Trophoblast cell (in vitro differentiated cells and primary cell): ENCODE data around the gene PAQR6.

Experiments used
- DNase-seq, 2 donors: peaks; one replicate each; pipeline ENCODE4 v3.0.0-alpha.2; 2016
- H2AFZ ChIP-seq: 2 replicates; pipeline ENCODE4 v1.6.1; 2013; ENCODE audit warnings: low read length, moderate library complexity, mild to moderate bottlenecking; ENCODE audit not compliant: insufficient read depth, poor library complexity
- H2AK5ac ChIP-seq: 2 replicates; pipeline ENCODE4 v1.6.1; 2013; ENCODE audit warnings: mild to moderate bottlenecking, low read length
- H2BK120ac ChIP-seq: 2 replicates; pipeline ENCODE4 v1.6.1; 2013; ENCODE audit warnings: low read length, mild to moderate bottlenecking, moderate library complexity; ENCODE audit not compliant: insufficient read depth, poor library complexity
- H2BK12ac ChIP-seq: 2 replicates; pipeline ENCODE4 v1.6.1; 2013; ENCODE audit warnings: mild to moderate bottlenecking, low read length, moderate library complexity
- H2BK5ac ChIP-seq: 2 replicates; pipeline ENCODE4 v1.6.1; 2013; ENCODE audit warnings: low read length, low read depth, moderate library complexity, mild to moderate bottlenecking; ENCODE audit not compliant: poor library complexity
- H3K14ac ChIP-seq: 2 replicates; pipeline ENCODE4 v1.6.1; 2013; ENCODE audit warnings: mild to moderate bottlenecking, low read length
- H3K18ac ChIP-seq: 2 replicates; pipeline ENCODE4 v1.6.1; 2013; ENCODE audit warnings: mild to moderate bottlenecking, low read length
- H3K23ac ChIP-seq: 2 replicates; pipeline ENCODE4 v1.6.1; 2013; ENCODE audit warnings: low read length
- H3K27ac ChIP-seq: 2 replicates; pipeline ENCODE4 v1.5.1; 2013; ENCODE audit warnings: low read depth, mild to moderate bottlenecking, inconsistent platforms, low read length, moderate library complexity
- H3K27me3 ChIP-seq: 2 replicates; pipeline ENCODE4 v1.6.1; 2013; ENCODE audit warnings: inconsistent platforms, mild to moderate bottlenecking, low read length, moderate library complexity; ENCODE audit not compliant: insufficient read depth
- H3K36me3 ChIP-seq, 2 experiments: 1 replicate in 1 of 2; 2 replicates in 1 of 2; pipeline ENCODE4 v1.6.1; 2013; ENCODE audit warnings: low read length in 2 of 2, mild to moderate bottlenecking in 2 of 2, moderate library complexity in 1 of 2; ENCODE audit not compliant: insufficient read depth in 2 of 2, control insufficient read depth in 1 of 2
- H3K4ac ChIP-seq: 2 replicates; pipeline ENCODE4 v1.6.1; 2013; ENCODE audit warnings: low read depth, mild to moderate bottlenecking, low read length, moderate library complexity
- H3K4me1 ChIP-seq, 2 experiments: 1 replicate in 1 of 2; 2 replicates in 1 of 2; pipeline ENCODE4 v1.6.1; 2013; ENCODE audit warnings: low read length in 2 of 2, mild to moderate bottlenecking in 2 of 2, moderate library complexity in 1 of 2; ENCODE audit not compliant: insufficient read depth in 2 of 2, control insufficient read depth in 1 of 2
- H3K4me2 ChIP-seq: 2 replicates; pipeline ENCODE4 v1.6.1; 2013; ENCODE audit warnings: inconsistent platforms, mild to moderate bottlenecking, low read length, moderate library complexity
- H3K4me3 ChIP-seq: 2 replicates; pipeline ENCODE4 v1.5.1; 2013; ENCODE audit warnings: mild to moderate bottlenecking, low read depth, low read length, inconsistent platforms
- H3K79me1 ChIP-seq: one replicate; pipeline ENCODE4 v1.6.1; 2013; ENCODE audit warnings: low read length
- H3K79me2 ChIP-seq: 2 replicates; pipeline ENCODE4 v1.6.1; 2013; ENCODE audit warnings: low read length, mild to moderate bottlenecking; ENCODE audit not compliant: control insufficient read depth, insufficient read depth, poor library complexity
- H3K9ac ChIP-seq: 2 replicates; pipeline ENCODE4 v1.6.1; 2013; ENCODE audit warnings: mild to moderate bottlenecking, low read length
- H3K9me3 ChIP-seq: 2 replicates; pipeline ENCODE4 v1.6.1; 2013; ENCODE audit warnings: low read depth, mild to moderate bottlenecking, control low read depth, inconsistent platforms, low read length; ENCODE audit not compliant: insufficient read depth
- H4K12ac ChIP-seq: 2 replicates; pipeline ENCODE4 v1.6.1; 2013; ENCODE audit warnings: low read depth, mild to moderate bottlenecking, low read length, moderate library complexity
- H4K8ac ChIP-seq: 2 replicates; pipeline ENCODE4 v1.6.1; 2013; ENCODE audit warnings: low read depth, mild to moderate bottlenecking, low read length, moderate library complexity
- H4K91ac ChIP-seq: one replicate; pipeline ENCODE4 v1.6.1; 2013; ENCODE audit warnings: low read depth, mild to moderate bottlenecking, low read length, moderate library complexity
- WGBS: extraction: QIAGEN DNeasy Blood & Tissue Kit; methylation state at CpG from one replicate; pipeline ENCODE4 v1.1.7; 2013; ENCODE audit warnings: missing lambda C conversion rate; ENCODE audit not compliant: insufficient read length, insufficient coverage; ENCODE audit errors: extremely low coverage; 5-methylcytosine and 5-hydroxymethylcytosine counted together

The PAQR6 gene

GRCh38 chr1:156245451-156246232, 2.2 kb downstream of the PAQR6 start:
- Histone ChIP-seq H4K91ac (no peak overlapping the region), H3K14ac (no peak overlapping the region), H3K4ac (no peak overlapping the region), H3K18ac (no peak overlapping the region), H3K36me3 (peaks cover 21 to 28% of the 10 kb centered on the region in 2 experiments), H2BK12ac (no peak overlapping the region), H3K9ac (no peak overlapping the region), H4K12ac (no peak overlapping the region), H3K79me1 (no peaks in the 10 kb centered on the region), H3K27me3 (no peaks in the 10 kb centered on the region), H3K4me1 (peaks cover 5% of the 10 kb centered on the region in 2 experiments), H3K23ac (no peak overlapping the region), H2AK5ac (no peak overlapping the region), H3K79me2 (no peaks in the 10 kb centered on the region), H3K9me3 (peaks cover 2% of the 10 kb centered on the region), H3K4me3 (no peak overlapping the region), H3K27ac (no peak overlapping the region), H2BK5ac (no peak overlapping the region), H2AFZ (peak overlapping the region; percentile 12), H2BK120ac (no peak overlapping the region), H3K4me2 (no peak overlapping the region), H4K8ac (no peak overlapping the region)
- no CpG with 5 or more reads among the region's 69 CpGs for WGBS
- peak; percentile 49 to 70 for DNase-seq

GRCh38 chr1:156244712-156245111, 3.1 kb downstream of the PAQR6 start:
- H2AFZ ChIP-seq, result no peak overlapping the region
- H3K4me1 ChIP-seq, result peaks cover 1 to 2% of the 10 kb centered on the region in 2 experiments
- no peak overlapping the region for H3K4me3 ChIP-seq
- no peak overlapping the region for H2BK12ac ChIP-seq
- no peak overlapping the region for H4K91ac ChIP-seq
- H3K9ac ChIP-seq, result no peak overlapping the region
- no peaks in the 10 kb centered on the region for H3K79me1 ChIP-seq
- WGBS, result no CpG with 5 or more reads among the region's 17 CpGs
- no peak overlapping the region for H2AK5ac ChIP-seq
- no peaks in the 10 kb centered on the region for H3K79me2 ChIP-seq
- no peak overlapping the region for H3K14ac ChIP-seq
- H3K36me3 ChIP-seq, result peaks cover 15 to 22% of the 10 kb centered on the region in 2 experiments
- DNase-seq, result no peak
- no peak overlapping the region for H3K18ac ChIP-seq
- H3K4ac ChIP-seq, result no peak overlapping the region
- no peak overlapping the region for H3K27ac ChIP-seq
- no peaks in the 10 kb centered on the region for H3K27me3 ChIP-seq
- H3K23ac ChIP-seq, result no peak overlapping the region
- no peak overlapping the region for H4K8ac ChIP-seq
- H3K4me2 ChIP-seq, result no peak overlapping the region
- H4K12ac ChIP-seq, result no peak overlapping the region
- peaks cover 2% of the 10 kb centered on the region for H3K9me3 ChIP-seq
- H2BK5ac ChIP-seq, result no peak overlapping the region
- H2BK120ac ChIP-seq, result no peak overlapping the region

- H2AK5ac ChIP-seq, result no peak overlapping the region
- H3K23ac ChIP-seq, result no peak overlapping the region
- no peak overlapping the region for H2BK12ac ChIP-seq
- H2AFZ ChIP-seq, result no peak overlapping the region
- H4K91ac ChIP-seq, result no peak overlapping the region
- H3K9me3 ChIP-seq, result peaks cover 2% of the 10 kb centered on the region
- no peak overlapping the region for H3K4ac ChIP-seq
- no peak overlapping the region for H2BK120ac ChIP-seq
- H2BK5ac ChIP-seq, result no peak overlapping the region
- H3K9ac ChIP-seq, result no peak overlapping the region
- no peak for DNase-seq
- H3K4me1 ChIP-seq, result no peaks in the 10 kb centered on the region
- H3K27ac ChIP-seq, result no peak overlapping the region
- H3K4me3 ChIP-seq, result no peak overlapping the region
- WGBS, result no CpG with 5 or more reads among the region's 2 CpGs
- H3K27me3 ChIP-seq, result no peaks in the 10 kb centered on the region
- H3K79me1 ChIP-seq, result no peaks in the 10 kb centered on the region
- H4K8ac ChIP-seq, result no peak overlapping the region
- peaks cover 15 to 20% of the 10 kb centered on the region in 2 experiments for H3K36me3 ChIP-seq
- H3K79me2 ChIP-seq, result no peaks in the 10 kb centered on the region
- no peak overlapping the region for H3K18ac ChIP-seq
- no peak overlapping the region for H3K14ac ChIP-seq
- H3K4me2 ChIP-seq, result no peak overlapping the region
- H4K12ac ChIP-seq, result no peak overlapping the region
These were observed 3.7 kb downstream of the PAQR6 start for GRCh38 chr1:156244126-156244525.

DNA sequence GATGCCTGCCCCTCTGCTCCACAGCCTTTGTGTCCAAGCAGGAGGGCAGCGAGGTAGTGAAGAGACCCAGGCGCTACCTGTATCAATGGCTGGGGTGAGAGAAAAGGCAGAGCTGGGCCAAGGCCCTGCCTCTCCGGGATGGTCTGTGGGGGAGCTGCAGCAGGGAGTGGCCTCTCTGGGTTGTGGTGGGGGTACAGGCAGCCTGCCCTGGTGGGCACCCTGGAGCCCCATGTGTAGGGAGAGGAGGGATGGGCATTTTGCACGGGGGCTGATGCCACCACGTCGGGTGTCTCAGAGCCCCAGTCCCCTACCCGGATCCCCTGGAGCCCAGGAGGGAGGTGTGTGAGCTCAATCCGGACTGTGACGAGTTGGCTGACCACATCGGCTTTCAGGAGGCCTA, 5.1 kb downstream of the PAQR6 start:
- Histone ChIP-seq H2BK120ac (no peak overlapping the region), H3K27ac (no peak overlapping the region), H3K4me2 (no peak overlapping the region), H3K36me3 (peaks cover 15 to 19% of the 10 kb centered on the region in 2 experiments), H2AFZ (no peak overlapping the region), H3K27me3 (no peaks in the 10 kb centered on the region), H3K4ac (no peak overlapping the region), H4K91ac (no peak overlapping the region), H3K4me3 (no peak overlapping the region), H2AK5ac (no peak overlapping the region), H3K9ac (no peak overlapping the region), H3K79me2 (no peaks in the 10 kb centered on the region), H3K79me1 (no peaks in the 10 kb centered on the region), H3K9me3 (peaks cover 2% of the 10 kb centered on the region), H4K12ac (no peak overlapping the region), H3K4me1 (no peaks in the 10 kb centered on the region), H3K23ac (no peak overlapping the region), H3K14ac (no peak overlapping the region), H2BK12ac (no peak overlapping the region), H4K8ac (no peak overlapping the region), H2BK5ac (no peak overlapping the region), H3K18ac (no peak overlapping the region)
- WGBS, result no CpG with 5 or more reads among the region's 10 CpGs
- no peak for DNase-seq
